H1 (cell line): ENCODE measurements around the gene NTRK1. TPM values are rescaled to one million over a fixed set of nuclear protein-coding genes. Genes with fewer than 3 reads are reported as not detected.
A peak's percentile ranks its signal among the peaks of the same experiment; 100 is the strongest.

Source experiments
- CTCF ChIA-PET: fragments of 300-600 bp; sonication (Branson Sonifier 250); formaldehyde crosslinking; loops from one replicate; lab custom pipeline; 2021; ENCODE audit not compliant: partially characterized antibody; lab: Charles Lee
- POLR2A ChIA-PET: fragments of 300-600 bp; sonication (Branson Sonifier 250); formaldehyde crosslinking; loops from one replicate; lab custom pipeline; 2021; ENCODE audit warnings: inconsistent platforms; ENCODE audit not compliant: partially characterized antibody; lab: Charles Lee
- DNase-seq, 2 experiments: peaks; one replicate each; pipeline versions ENCODE4 v3.0.0 to v3.0.0-alpha.2; 2010 to 2022; ENCODE audit warnings: low spot score in 2 of 2, low read depth in 1 of 2, mixed read lengths in 1 of 2
- FAIRE-seq: peaks from 2 replicates; lab custom pipeline; 2011; peaks lifted over from hg19 to GRCh38; lab: Jason Lieb, UNC
- H2AFZ ChIP-seq: 2 replicates; pipeline ENCODE4 v1.8.1; 2012; ENCODE audit warnings: low read length, inconsistent platforms
- H2AK5ac ChIP-seq: 2 replicates; pipeline ENCODE4 v1.6.1; 2013; ENCODE audit warnings: low read depth, low read length
- H2BK120ac ChIP-seq: replicated peaks from 2 replicates; pipeline ENCODE3; 2013; ENCODE audit warnings: low read depth, low read length, inconsistent platforms
- H2BK12ac ChIP-seq: 2 replicates; pipeline ENCODE4 v1.6.1; 2013; ENCODE audit warnings: low read depth, low read length
- H2BK15ac ChIP-seq: 2 replicates; pipeline ENCODE4 v1.6.1; 2013; ENCODE audit warnings: low read length
- H2BK20ac ChIP-seq: 2 replicates; pipeline ENCODE4 v1.6.1; 2013; ENCODE audit warnings: low read length
- H2BK5ac ChIP-seq: 2 replicates; pipeline ENCODE4 v1.6.1; 2013; ENCODE audit warnings: low read depth, low read length
- H3K14ac ChIP-seq: 2 replicates; pipeline ENCODE4 v1.6.1; 2013; ENCODE audit warnings: inconsistent platforms; ENCODE audit not compliant: insufficient read length
- H3K18ac ChIP-seq: 2 replicates; pipeline ENCODE4 v1.6.1; 2013; ENCODE audit warnings: low read length; ENCODE audit errors: extremely low read depth
- H3K23ac ChIP-seq: 2 replicates; pipeline ENCODE4 v1.6.1; 2013; ENCODE audit warnings: inconsistent platforms; ENCODE audit not compliant: insufficient read length
- H3K23me2 ChIP-seq: 2 replicates; pipeline ENCODE4 v1.6.1; 2013; ENCODE audit warnings: low read depth, low read length
- H3K27ac ChIP-seq: 2 replicates; pipeline ENCODE4 v1.6.1; 2011; ENCODE audit warnings: low read depth, low read length, inconsistent platforms
- H3K27me3 ChIP-seq, 4 experiments: replicated peaks in 1 of 4; 1 replicate in 1 of 4; 2 replicates in 3 of 4; pipeline versions ENCODE4 v1.6.1 to v1.8.1; 2011 to 2013; ENCODE audit warnings: low read length in 3 of 4, mild to moderate bottlenecking in 3 of 4, inconsistent platforms in 2 of 4, mixed read lengths in 2 of 4, moderate library complexity in 1 of 4; ENCODE audit not compliant: control insufficient read depth in 3 of 4, insufficient read depth in 3 of 4; ENCODE audit errors: extremely low read depth in 1 of 4
- H3K36me3 ChIP-seq, 4 experiments: 2 replicates each; pipeline versions ENCODE4 v1.6.1 to v1.8.1; 2011 to 2013; ENCODE audit warnings: mild to moderate bottlenecking in 4 of 4, low read length in 3 of 4, moderate library complexity in 2 of 4, control low read depth in 1 of 4, inconsistent platforms in 1 of 4; ENCODE audit not compliant: insufficient read depth in 4 of 4, control insufficient read depth in 2 of 4
- H3K4ac ChIP-seq: replicated peaks from 2 replicates; pipeline ENCODE3; 2013; ENCODE audit warnings: low read length, low read depth, mixed read lengths, inconsistent platforms; ENCODE audit not compliant: insufficient read length
- H3K4me1 ChIP-seq, 4 experiments: replicated peaks in 1 of 4; 1 replicate in 1 of 4; 2 replicates in 3 of 4; pipeline versions ENCODE4 v1.6.1 to v1.8.1; 2011 to 2013; ENCODE audit warnings: low read length in 3 of 4, inconsistent platforms in 2 of 4, mixed read lengths in 1 of 4; ENCODE audit not compliant: insufficient read depth in 4 of 4, control insufficient read depth in 3 of 4
- H3K4me2 ChIP-seq, 2 experiments: 2 replicates each; pipeline versions ENCODE4 v1.6.1 to v1.8.1; 2011 to 2013; ENCODE audit warnings: low read depth in 2 of 2, low read length in 2 of 2, control low read depth in 1 of 2, inconsistent platforms in 1 of 2, mild to moderate bottlenecking in 1 of 2; ENCODE audit not compliant: insufficient read depth in 1 of 2
- H3K4me3 ChIP-seq, 4 experiments: fragments of 200-600, 300-600 bp in 1 of 4; sonication (generic), shearing (Covaris generic), sonication (Bioruptor Twin) in 1 of 4; 2 replicates each; pipeline versions ENCODE4 v1.5.1 to v1.8.1; 2011 to 2016; ENCODE audit warnings: low read length in 4 of 4, low read depth in 3 of 4, control low read depth in 2 of 4, inconsistent platforms in 2 of 4, mild to moderate bottlenecking in 2 of 4, mixed read lengths in 1 of 4, moderate library complexity in 1 of 4; ENCODE audit not compliant: insufficient read depth in 2 of 4; ENCODE audit errors: extremely low read depth in 1 of 4
- H3K56ac ChIP-seq: replicated peaks from 2 replicates; pipeline ENCODE3; 2013; ENCODE audit warnings: low read depth, mild to moderate bottlenecking, mixed read lengths, low read length, inconsistent platforms; ENCODE audit not compliant: insufficient read length
- H3K79me1 ChIP-seq: 2 replicates; pipeline ENCODE4 v1.6.1; 2013; ENCODE audit warnings: low read depth, low read length, control low read depth
- H3K79me2 ChIP-seq, 2 experiments: 2 replicates each; pipeline versions ENCODE4 v1.6.1 to v1.8.1; 2012 to 2013; ENCODE audit warnings: low read length in 2 of 2, mild to moderate bottlenecking in 2 of 2, inconsistent platforms in 1 of 2; ENCODE audit not compliant: insufficient read depth in 2 of 2, control insufficient read depth in 1 of 2
- H3K9ac ChIP-seq, 4 experiments: replicated peaks in 1 of 4; 1 replicate in 1 of 4; 2 replicates in 3 of 4; pipeline versions ENCODE4 v1.6.1 to v1.8.1; 2011 to 2013; ENCODE audit warnings: low read depth in 3 of 4, low read length in 3 of 4, control low read depth in 2 of 4, mild to moderate bottlenecking in 2 of 4, moderate library complexity in 2 of 4, inconsistent platforms in 1 of 4; ENCODE audit errors: extremely low read depth in 1 of 4
- H3K9me3 ChIP-seq, 2 experiments: 2 replicates each; pipeline versions ENCODE4 v1.6.1 to v1.8.1; 2012 to 2013; ENCODE audit warnings: mild to moderate bottlenecking in 2 of 2, moderate library complexity in 2 of 2, control low read depth in 1 of 2, inconsistent platforms in 1 of 2, low read depth in 1 of 2, low read length in 1 of 2, mixed read lengths in 1 of 2; ENCODE audit not compliant: insufficient read depth in 2 of 2
- H4K20me1 ChIP-seq, 2 experiments: replicated peaks in 1 of 2; 2 replicates each; pipeline versions ENCODE3 to v1.8.1; 2011 to 2013; ENCODE audit warnings: inconsistent platforms in 2 of 2, low read length in 2 of 2, mild to moderate bottlenecking in 1 of 2; ENCODE audit not compliant: insufficient read depth in 2 of 2, control insufficient read depth in 1 of 2
- H4K5ac ChIP-seq: 2 replicates; pipeline ENCODE4 v1.6.1; 2013; ENCODE audit warnings: low read length, low read depth, mixed read lengths, inconsistent platforms; ENCODE audit not compliant: insufficient read length
- H4K8ac ChIP-seq: 2 replicates; pipeline ENCODE4 v1.8.0; 2013; ENCODE audit warnings: mild to moderate bottlenecking, moderate library complexity, low read length, inconsistent platforms; ENCODE audit not compliant: insufficient read depth; ENCODE audit errors: extremely low read depth
- H4K91ac ChIP-seq: replicated peaks from 2 replicates; pipeline ENCODE3; 2013; ENCODE audit warnings: low read length, mixed read lengths, inconsistent platforms; ENCODE audit not compliant: insufficient read length
- BACH1 ChIP-seq: IDR thresholded peaks from 2 replicates; pipeline ENCODE4 v1.6.1; 2012; ENCODE audit warnings: low read length, improper control_type of control experiment
- EGR1 ChIP-seq: IDR thresholded peaks from 2 replicates; pipeline ENCODE4 v1.6.1; 2011; ENCODE audit warnings: low read depth, low read length, borderline replicate concordance
- HDAC2 ChIP-seq, 2 experiments: fragments of 300-600 bp in 1 of 2; sonication (generic) in 1 of 2; IDR thresholded peaks; 2 replicates each; pipeline ENCODE4 v1.6.1; 2011 to 2012; ENCODE audit warnings: low read depth in 2 of 2, low read length in 2 of 2, mild to moderate bottlenecking in 2 of 2, moderate library complexity in 2 of 2, borderline replicate concordance in 1 of 2, inconsistent platforms in 1 of 2
- KDM1A ChIP-seq: fragments of 200-600, 300-600 bp; sonication (generic); IDR thresholded peaks from 2 replicates; pipeline ENCODE4 v1.7.1; 2016; ENCODE audit warnings: mild to moderate bottlenecking, low read length, borderline replicate concordance
- KDM4A ChIP-seq: IDR thresholded peaks from one replicate; pipeline ENCODE4 v1.7.1; 2012; ENCODE audit warnings: low read depth, mild to moderate bottlenecking, moderate library complexity, low read length, inconsistent platforms; ENCODE audit not compliant: severe bottlenecking
- KDM5A ChIP-seq: fragments of 200-600 bp; IDR thresholded peaks from 2 replicates; pipeline ENCODE4 v1.7.1; 2012; ENCODE audit warnings: mild to moderate bottlenecking, low read length, inconsistent platforms, mixed read lengths
- NRF1 ChIP-seq: IDR thresholded peaks from 2 replicates; pipeline ENCODE4 v1.6.1; 2011; ENCODE audit warnings: mild to moderate bottlenecking, low read depth, low read length, improper control_type of control experiment
- SP1 ChIP-seq: IDR thresholded peaks from 2 replicates; pipeline ENCODE4 v1.6.1; 2011; ENCODE audit warnings: low read depth, low read length
- SP4 ChIP-seq: IDR thresholded peaks from 2 replicates; pipeline ENCODE4 v1.6.1; 2012; ENCODE audit warnings: low read length, inconsistent platforms
- TEAD4 ChIP-seq: IDR thresholded peaks from 2 replicates; pipeline ENCODE4 v1.6.1; 2012; ENCODE audit warnings: low read depth, low read length, inconsistent platforms, mixed read lengths
- WGBS, 2 experiments: shearing (Covaris generic) in 1 of 2; methylation state at CpG; one replicate each; pipeline versions ENCODE4 v1.1.6 to v1.1.7; 2013 to 2015; ENCODE audit warnings: low lambda C conversion rate in 2 of 2, mixed read lengths in 2 of 2, inconsistent platforms in 1 of 2, low coverage in 1 of 2, missing lambda C conversion rate in 1 of 2; ENCODE audit not compliant: insufficient replicate concordance in 2 of 2, insufficient coverage in 1 of 2, insufficient read length in 1 of 2; ENCODE audit errors: extremely low coverage in 1 of 2, missing lambda C conversion rate in 1 of 2; 5-methylcytosine and 5-hydroxymethylcytosine counted together
- polyA plus RNA-seq, 7 experiments: library from polyadenylated mRNA; depleted of rRNA in 3 of 7; stranded (reverse) in 5 of 7; unstranded in 2 of 7; fragments of >200 nt in 5 of 7; fragments of 200-250 nt in 2 of 7; gene quantifications; 1 replicate in 5 of 7; 2 replicates in 1 of 7; 4 replicates in 1 of 7; pipeline versions ENCODE4 v1.2.1 to v1.2.3, GENCODE V29; 2011 to 2013; ENCODE audit warnings: missing spikeins in 2 of 7, mixed read lengths in 2 of 7
- total RNA-seq: library from RNA; stranded (reverse); fragmentation: NEBNext Ultra II Directional; extraction: Animal tissue kit (Norgen Biotek cat#: 25700); gene quantifications from 2 replicates; pipeline ENCODE4 v1.2.1, GENCODE V29; 2021

Gene NTRK1
- total and polyA plus RNA-seq, 2 of the 8 experiments (the other 6 are each of a cell fraction or from before 2014, with no cell fraction given): 0.12 to 0.24 TPM

- Histone ChIP-seq H3K9ac (no peak overlapping the region), H2BK15ac (no peak overlapping the region; the same call in 1 of the 2 replicates), H2BK120ac (no peak overlapping the region), H3K27ac (no peak overlapping the region), H2BK12ac (no peak overlapping the region; the same call in 1 of the 2 replicates), H2BK20ac (no peak overlapping the region), H3K36me3 (no peaks in the 10 kb centered on the region), H4K5ac (no peak overlapping the region), H3K4me2 (no peak overlapping the region), H3K79me2 (no peaks in the 10 kb centered on the region), H2AK5ac (no peak overlapping the region), H2BK5ac (no peak overlapping the region), H3K14ac (no peak overlapping the region), H2AFZ (no peak overlapping the region), H3K23me2 (no peaks in the 10 kb centered on the region; the same call in 1 of the 2 replicates), H3K4ac (no peak overlapping the region), H3K27me3 (peaks cover 0 to 36% (median 17%) of the 10 kb centered on the region in 4 experiments; a peak in 6 of 7 replicates), H3K56ac (no peak overlapping the region), H3K9me3 (no peaks in the 10 kb centered on the region), H3K4me3 (no peak overlapping the region), H3K79me1 (no peaks in the 10 kb centered on the region), H4K20me1 (peaks cover 0 to 3% of the 10 kb centered on the region in 2 experiments), H3K4me1 (peaks cover 0 to 2% (median 1%) of the 10 kb centered on the region in 4 experiments; a peak in 4 of 7 replicates), H4K91ac (no peak overlapping the region), H3K18ac (no peak overlapping the region), H3K23ac (no peak overlapping the region), H4K8ac (peak overlapping the region; percentile 42; the same call in 1 of the 2 replicates)
- FAIRE-seq (no peak), DNase-seq (no peak)
- 92% methylated on average over 18 of the region's 18 CpGs; no CpG with 5 or more reads in 1 of the 2 experiments for WGBS, 2 experiments
- ChIA-PET POLR2A (interaction anchor here (1.5 to 1.8 kb wide), 2 partner anchors 8 to 14 kb away, joined by 3 to 5 read pairs; partner anchors contain the start of gene NTRK1), CTCF (interaction anchor here (0.9 to 31.4 kb wide), 10 partner anchors 16 to 212 kb away, joined by 3 to 719 read pairs (median 6); partner anchors contain the start of genes INSRR, NTRK1 and PEAR1)
- TF ChIP-seq KDM5A (no peak), NRF1 (no peak), SP1 (no peak), KDM1A (no peak), KDM4A (no peak), TEAD4 (no peak), BACH1 (no peak), SP4 (no peak), HDAC2 (IDR thresholded peaks at IDR 0.05; ENCODE audit: borderline replicate concordance in 1 of 2, low read depth in 2 of 2, low read length in 2 of 2) (no peak), EGR1 (no peak)
These were observed 13.0 kb downstream of the NTRK1 start for GRCh38 chr1:156873659-156874058.
